Measurements from ENCODE around the gene NRIP1. TPM values are rescaled to one million over a fixed set of nuclear protein-coding genes. Genes with fewer than 3 reads are reported as not detected.

Gene NRIP1
- total and polyA plus RNA-seq, 9 of the 15 experiments (the other 6 are each of a cell fraction or from before 2014, with no cell fraction given) = 4.3 to 42.8 (median 19.6) TPM

DNA sequence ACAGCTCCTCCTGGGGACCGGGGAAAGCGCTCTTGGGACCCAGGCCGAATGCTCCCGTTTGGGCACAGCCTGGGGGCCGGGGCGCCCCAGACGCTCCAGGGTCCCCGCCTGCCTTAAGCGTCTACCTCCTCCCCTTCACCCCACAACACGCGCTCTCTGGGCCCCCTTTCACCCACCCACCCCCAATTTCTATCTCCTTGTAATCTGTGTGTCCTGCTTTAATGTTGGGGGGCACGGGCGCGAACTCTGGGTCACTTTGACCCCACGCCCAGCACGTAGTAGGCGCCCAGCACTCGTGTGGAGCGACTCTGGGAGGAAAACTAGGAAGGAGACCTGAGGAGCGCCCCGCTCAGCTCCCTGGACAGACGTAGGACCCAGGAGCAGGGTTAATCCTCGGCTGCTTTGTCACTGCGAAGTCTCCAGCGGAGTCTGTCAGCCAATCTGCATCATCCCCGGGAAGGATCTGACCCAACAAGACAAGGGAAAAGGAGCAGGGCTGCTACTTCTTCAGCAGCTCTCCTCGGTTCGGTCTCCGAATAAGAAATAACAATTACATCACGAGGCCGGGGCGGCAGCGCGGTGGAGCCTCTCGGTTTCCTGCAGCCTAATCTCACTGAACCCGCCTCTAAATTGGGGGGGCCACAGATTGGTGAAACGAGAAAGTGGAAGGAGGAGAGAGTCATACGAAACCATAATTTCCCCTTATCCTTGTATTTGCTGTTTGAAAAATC lies 757 bp upstream of the NRIP1 start:
- peaks cover 52% of the 10 kb centered on the region for H3K79me2 ChIP-seq (ENCODE audit: control insufficient read depth, insufficient read depth, low read length)
- H3K36me3 ChIP-seq (ENCODE audit: control insufficient read depth, insufficient read depth, low read length) = no peaks in the 10 kb centered on the region
- H3K27ac ChIP-seq (ENCODE audit: extremely low read depth, low read depth, low read length) = peak overlapping the region; percentile 85
- H3K9me3 ChIP-seq (replicated peaks; ENCODE audit: control insufficient read depth, insufficient read depth, low read depth, low read length) = no peaks in the 10 kb centered on the region
- no TSS peak for BruUV-seq (replicated peaks)
- ChIA-PET POLR2A (interaction anchor here (0.6 to 1.2 kb wide), 7 partner anchors 11 to 615 kb away, joined by 3 to 4 read pairs (median 3); no protein-coding TSS in a partner anchor), CTCF (ENCODE audit: low intra/inter-chr PET ratio) (no interaction called here)
- ATAC-seq = peak; percentile 52
- WGBS (ENCODE audit: insufficient coverage, low coverage, missing lambda C conversion rate) = under 1% methylated on average over 29 of the region's 38 CpGs
- peak overlapping the region; percentile 89 for H3K4me2 ChIP-seq (ENCODE audit: insufficient read depth, low read length)
- no peaks in the 10 kb centered on the region for H3K9me1 ChIP-seq (ENCODE audit: control insufficient read depth, insufficient read depth, low read length)
- no peaks in the 10 kb centered on the region for H4K20me1 ChIP-seq (replicated peaks; ENCODE audit: control insufficient read depth, insufficient read depth, low read length)
- peak overlapping the region; percentile 84 to 96 for H3K9ac ChIP-seq (ENCODE audit: insufficient read depth in 1 of 2, low read depth in 2 of 2, low read length in 2 of 2)
- FAIRE-seq = peak; percentile 79
- in situ Hi-C loops (cut with MboI) (no loop called here), intact Hi-C loops (cut with micrococcal nuclease) (no loop called here)
- peak overlapping the region; percentile 80 for H3K4me3 ChIP-seq
- H3K4me1 ChIP-seq (replicated peaks in 1 of 2; ENCODE audit: control insufficient read depth in 2 of 2, insufficient read depth in 2 of 2, low read length in 2 of 2) = peaks cover 12% of the 10 kb centered on the region in 2 experiments; a peak in 4 of 5 replicates
- no peaks in the 10 kb centered on the region for H3K27me3 ChIP-seq (ENCODE audit: control insufficient read depth in 2 of 2, insufficient read depth in 2 of 2, low read length in 2 of 2)
- peak overlapping the region; percentile 80 for H2AFZ ChIP-seq (ENCODE audit: low read depth, low read length)
- DNase-seq (ENCODE audit: extremely low read depth in 1 of 4, low spot score in 3 of 4) = peak; percentile 39 to 78 (median 55)
- TF ChIP-seq TAF1 (IDR thresholded peaks at IDR 0.05; ENCODE audit: control insufficient read depth, extremely low read depth, insufficient read depth, low read length, severe bottlenecking) = peak; percentile 53
- peak; percentile 72; the same call in 1 of the 2 replicates for TF ChIP-seq ZBTB17 (CRISPR knock-in tag; IDR thresholded peaks at IDR 0.05)
- TF ChIP-seq ZNF395 (CRISPR knock-in tag; IDR thresholded peaks at IDR 0.05) = 0 out of 2 replicates have a peak, but pooled peaks have one; percentile 33
- TF ChIP-seq ATF1 (CRISPR knock-in tag; IDR thresholded peaks at IDR 0.05) = no peak
- peak; percentile 24 for TF ChIP-seq ATF1 (tag; IDR thresholded peaks at IDR 0.05)
- no peak for TF ChIP-seq OTX1 (CRISPR knock-in tag; IDR thresholded peaks at IDR 0.05)
- peak; percentile 22; the same call in 1 of the 2 replicates for TF ChIP-seq CREM (IDR thresholded peaks at IDR 0.05; ENCODE audit: low read depth)
- peak; percentile 69 for TF ChIP-seq POLR2A (conservative IDR thresholded peaks at IDR 0.05)
- peak; percentile 92 for TF ChIP-seq ZKSCAN1 (IDR thresholded peaks at IDR 0.05; ENCODE audit: low read depth, low read length)
- TF ChIP-seq, protein P1, sequence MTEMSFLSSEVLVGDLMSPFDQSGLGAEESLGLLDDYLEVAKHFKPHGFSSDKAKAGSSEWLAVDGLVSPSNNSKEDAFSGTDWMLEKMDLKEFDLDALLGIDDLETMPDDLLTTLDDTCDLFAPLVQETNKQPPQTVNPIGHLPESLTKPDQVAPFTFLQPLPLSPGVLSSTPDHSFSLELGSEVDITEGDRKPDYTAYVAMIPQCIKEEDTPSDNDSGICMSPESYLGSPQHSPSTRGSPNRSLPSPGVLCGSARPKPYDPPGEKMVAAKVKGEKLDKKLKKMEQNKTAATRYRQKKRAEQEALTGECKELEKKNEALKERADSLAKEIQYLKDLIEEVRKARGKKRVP (CRISPR knock-in tag; IDR thresholded peaks at IDR 0.05) = no peak
- 0 out of 2 replicates have a peak, but pooled peaks have one; percentile 30 for TF ChIP-seq MTA3 (IDR thresholded peaks at IDR 0.05; ENCODE audit: borderline replicate concordance)
- TF ChIP-seq NBN (IDR thresholded peaks at IDR 0.05; ENCODE audit: low read depth) = no peak
- TF ChIP-seq CEBPB (tag; IDR thresholded peaks at IDR 0.05) = peak; percentile 15; the same call in 1 of the 2 replicates
- TF ChIP-seq RBBP5 (IDR thresholded peaks at IDR 0.05; ENCODE audit: borderline replicate concordance, insufficient read depth, low read length, poor library complexity, severe bottlenecking) = peak; percentile 37
- TF ChIP-seq GTF2F1 (IDR thresholded peaks at IDR 0.05; ENCODE audit: low read depth, low read length) = 0 out of 2 replicates have a peak, but pooled peaks have one; percentile 30
- TF ChIP-seq ATF7 (IDR thresholded peaks at IDR 0.05) = 0 out of 2 replicates have a peak, but pooled peaks have one; percentile 14
- no peak for TF ChIP-seq EGR1 (conservative IDR thresholded peaks at IDR 0.05)
- peak; percentile 42 for TF ChIP-seq SUPT5H (IDR thresholded peaks at IDR 0.05)
- TF ChIP-seq MAZ (CRISPR knock-in tag; conservative IDR thresholded peaks at IDR 0.05 in 1 of 2, IDR thresholded peaks at IDR 0.05 in 1 of 2) = peak in 1 of 2 experiments; percentile 24; a peak in 1 of 4 replicates
- TF ChIP-seq PHF8 (IDR thresholded peaks at IDR 0.05; ENCODE audit: borderline replicate concordance, low read length) = peak; percentile 44; the same call in 1 of the 2 replicates
- no peak for TF ChIP-seq ZNF140 (CRISPR knock-in tag; IDR thresholded peaks at IDR 0.05)

Measured in K562 (cell line).